ENCODE results near the gene ZDHHC14. TPM values are rescaled to one million over a fixed set of nuclear protein-coding genes. Genes with fewer than 3 reads are reported as not detected.

Gene ZDHHC14
- total RNA-seq, 1 experiment from 2014 or later, result 1.7 TPM

DNA sequence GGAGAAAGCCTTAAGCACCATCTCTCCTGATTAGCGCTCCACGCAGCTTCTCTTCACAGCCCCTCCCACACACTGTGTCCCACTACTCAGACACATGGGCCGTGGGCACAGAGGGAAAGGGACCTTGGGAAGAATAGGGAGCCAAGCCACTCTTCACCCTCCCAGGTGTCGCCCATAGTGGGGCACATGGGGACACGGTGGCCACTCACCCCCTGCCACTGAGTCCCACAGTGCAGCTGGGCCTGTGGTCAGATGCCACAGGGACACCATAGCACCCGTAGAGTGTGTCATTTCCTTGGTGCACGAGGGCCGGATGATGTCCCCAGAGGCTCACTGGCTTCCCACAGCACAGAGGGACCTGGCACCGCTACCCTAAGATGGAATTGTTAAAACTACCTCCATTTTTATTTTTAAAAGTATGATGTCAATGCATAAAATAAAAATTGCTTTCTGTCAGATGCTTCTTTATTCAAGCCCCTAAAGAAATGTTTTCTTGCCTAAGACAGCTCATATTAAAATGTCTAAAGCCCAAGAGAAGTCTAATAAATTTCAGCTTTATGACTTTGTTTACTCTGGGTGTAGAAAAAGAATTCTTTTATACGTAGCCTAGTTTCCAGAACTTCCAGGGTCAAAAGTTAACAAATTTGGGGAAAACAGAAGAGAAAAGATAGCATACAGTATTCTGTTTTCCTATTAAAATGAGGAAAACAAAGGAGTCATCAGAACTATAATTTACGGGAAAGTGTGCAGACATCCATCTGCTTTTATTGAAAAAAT lies 251.0 kb downstream of the ZDHHC14 start:
- Histone ChIP-seq H3K4me2 (ENCODE audit: insufficient read depth, insufficient read length, low read length) (no peak overlapping the region), H3T11ph (ENCODE audit: low read length) (no peak overlapping the region), H3K4ac (ENCODE audit: low read depth, low read length) (no peak overlapping the region), H3K79me2 (ENCODE audit: insufficient read depth, low read length) (no peaks in the 10 kb centered on the region), H4K5ac (ENCODE audit: insufficient read length, low read depth, low read length) (no peak overlapping the region), H4K91ac (ENCODE audit: insufficient read length, low read depth, low read length) (no peak overlapping the region), H4K20me1 (ENCODE audit: control insufficient read depth, insufficient read depth, insufficient read length) (no peaks in the 10 kb centered on the region), H2BK12ac (ENCODE audit: insufficient read length, low read depth, low read length) (no peak overlapping the region), H3K27ac (ENCODE audit: insufficient read length, low read depth, low read length) (no peak overlapping the region), H3K23me2 (ENCODE audit: insufficient read length, low read depth, low read length, poor library complexity, severe bottlenecking) (no peaks in the 10 kb centered on the region), H2BK5ac (ENCODE audit: insufficient read length, low read length) (no peak overlapping the region), H3K23ac (ENCODE audit: insufficient read length, low read depth, low read length) (no peak overlapping the region), H3K27me3 (ENCODE audit: insufficient read depth, low read length) (no peaks in the 10 kb centered on the region), H3K79me1 (ENCODE audit: insufficient read depth, low read depth, low read length, poor library complexity, severe bottlenecking) (no peaks in the 10 kb centered on the region), H3K9me3 (ENCODE audit: control insufficient read depth, low read depth, low read length) (no peaks in the 10 kb centered on the region), H2BK120ac (ENCODE audit: low read depth, low read length, poor library complexity, severe bottlenecking) (no peak overlapping the region), H3K4me1 (ENCODE audit: insufficient read depth, low read length) (peaks cover 8% of the 10 kb centered on the region; the same call in 1 of the 2 replicates), H2BK20ac (ENCODE audit: low read depth, low read length, poor library complexity, severe bottlenecking) (no peak overlapping the region), H2AFZ (ENCODE audit: low read length) (no peak overlapping the region), H3K56ac (ENCODE audit: insufficient read length, low read depth, low read length) (no peak overlapping the region), H4K8ac (replicated peaks; ENCODE audit: insufficient read length, low read depth, low read length) (no peak overlapping the region), H2BK15ac (ENCODE audit: low read depth, low read length) (no peak overlapping the region), H3K9ac (ENCODE audit: extremely low read depth, insufficient read length, low read length) (no peak overlapping the region), H2AK5ac (ENCODE audit: insufficient read length, low read length) (no peak overlapping the region), H3K18ac (ENCODE audit: insufficient read length, low read depth, low read length) (no peak overlapping the region), H3K14ac (ENCODE audit: insufficient read depth, low read length) (no peak overlapping the region)
- no peaks in the 10 kb centered on the region for H3K27me3 Mint-ChIP-seq (ENCODE audit: low read depth)
- no peak overlapping the region for H3K27ac Mint-ChIP-seq
- H3K9me3 Mint-ChIP-seq, result no peaks in the 10 kb centered on the region
- WGBS (ENCODE audit: extremely low coverage, insufficient read length, low lambda C conversion rate), result no CpG with 5 or more reads among the region's 11 CpGs
- H3K4me1 Mint-ChIP-seq, result peaks cover 14 to 27% of the 10 kb centered on the region in 2 experiments
- no peaks in the 10 kb centered on the region for H3K36me3 Mint-ChIP-seq (ENCODE audit: insufficient read depth in 1 of 3, low read depth in 3 of 3)
- TF ChIP-seq CTCF (conservative IDR thresholded peaks at IDR 0.05), result no peak
- H3K4me3 Mint-ChIP-seq, result no peak overlapping the region
- DNase-seq, result no peak

Measured in H9 (cell line).